ENCODE measurements around the gene CDKN2B-AS1.

The CDKN2B-AS1 gene

GRCh38 chr9:22158927-22159346 lies 164.3 kb downstream of the CDKN2B-AS1 start:
- no peak overlapping the region for H3K9ac ChIP-seq
- no peaks in the 10 kb centered on the region for H4K20me1 ChIP-seq
- H3K36me3 ChIP-seq = no peaks in the 10 kb centered on the region
- no peaks in the 10 kb centered on the region for H3K9me3 ChIP-seq
- H3K27me3 ChIP-seq = no peaks in the 10 kb centered on the region
- no peak overlapping the region for H3K4me3 ChIP-seq
- no peak overlapping the region for H3K27ac ChIP-seq
- no peaks in the 10 kb centered on the region for H3K4me1 ChIP-seq
- H3K4me2 ChIP-seq = no peak overlapping the region
- TF ChIP-seq Cebpa-rat (IDR thresholded peaks at IDR 0.05) = peak; percentile 12; the same call in 1 of the 2 replicates

DNA sequence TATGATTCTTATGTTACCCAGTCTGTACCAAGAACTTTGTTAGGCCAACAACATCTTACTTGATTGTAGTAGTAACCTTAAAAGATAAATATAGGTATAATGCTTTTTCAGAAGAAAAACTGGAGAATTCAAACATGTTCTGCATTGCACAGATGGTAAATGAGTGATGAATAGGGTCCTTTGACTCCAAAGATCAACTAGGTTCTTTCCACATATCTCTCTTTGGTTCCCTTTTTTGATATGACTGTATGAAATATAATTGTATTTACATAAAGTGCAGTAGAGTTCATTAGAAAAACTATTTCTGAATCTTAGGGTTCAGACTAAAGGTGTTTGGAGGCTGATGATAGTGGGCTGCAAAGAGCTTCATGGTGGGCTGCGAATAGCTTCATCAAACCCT lies 165.0 kb downstream of the CDKN2B-AS1 start:
- Histone ChIP-seq H3K27me3 (no peaks in the 10 kb centered on the region), H3K27ac (no peak overlapping the region), H3K9me3 (no peaks in the 10 kb centered on the region), H3K36me3 (no peaks in the 10 kb centered on the region), H4K20me1 (no peaks in the 10 kb centered on the region), H3K4me1 (no peaks in the 10 kb centered on the region), H3K4me2 (no peak overlapping the region), H3K4me3 (no peak overlapping the region), H3K9ac (no peak overlapping the region)
- no peak for TF ChIP-seq Cebpa-rat (IDR thresholded peaks at IDR 0.05)

DNA sequence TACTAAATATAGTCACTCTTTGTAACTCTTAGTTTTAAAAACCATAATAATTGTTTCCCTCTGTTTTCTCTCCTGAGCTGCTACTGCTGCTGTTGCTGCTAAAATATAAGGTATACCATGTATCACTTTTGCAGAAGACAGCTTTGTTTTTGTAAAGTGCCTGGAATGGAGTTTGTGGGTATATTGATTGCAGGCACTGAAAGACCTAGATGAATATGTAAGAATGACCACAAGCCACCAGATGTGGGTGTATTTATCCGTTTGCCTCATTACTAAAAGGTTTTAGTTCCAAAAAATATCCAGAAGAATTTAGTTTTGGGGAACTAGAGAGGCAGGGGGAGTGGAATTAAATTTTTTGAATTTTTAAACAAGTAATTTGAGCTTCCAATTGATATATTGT lies 165.6 kb downstream of the CDKN2B-AS1 start:
- no peaks in the 10 kb centered on the region for H3K4me1 ChIP-seq
- no peak overlapping the region for H3K9ac ChIP-seq
- no peaks in the 10 kb centered on the region for H4K20me1 ChIP-seq
- no peak for TF ChIP-seq Cebpa-rat (IDR thresholded peaks at IDR 0.05)
- no peak overlapping the region for H3K27ac ChIP-seq
- H3K4me3 ChIP-seq = no peak overlapping the region
- no peaks in the 10 kb centered on the region for H3K27me3 ChIP-seq
- H3K4me2 ChIP-seq = no peak overlapping the region
- no peaks in the 10 kb centered on the region for H3K36me3 ChIP-seq
- no peaks in the 10 kb centered on the region for H3K9me3 ChIP-seq

GRCh38 chr9:22165144-22165543 lies 170.6 kb downstream of the CDKN2B-AS1 start:
- no peak for TF ChIP-seq Cebpa-rat (IDR thresholded peaks at IDR 0.05)
- Histone ChIP-seq H3K9ac (no peak overlapping the region), H3K27ac (no peak overlapping the region), H3K4me2 (no peak overlapping the region), H4K20me1 (no peaks in the 10 kb centered on the region), H3K27me3 (no peaks in the 10 kb centered on the region), H3K9me3 (no peaks in the 10 kb centered on the region), H3K36me3 (no peaks in the 10 kb centered on the region), H3K4me3 (no peak overlapping the region), H3K4me1 (no peaks in the 10 kb centered on the region)

- Histone ChIP-seq H4K20me1 (no peaks in the 10 kb centered on the region), H3K27ac (no peak overlapping the region), H3K4me2 (no peak overlapping the region), H3K27me3 (no peaks in the 10 kb centered on the region), H3K4me1 (peaks cover 12% of the 10 kb centered on the region), H3K36me3 (no peaks in the 10 kb centered on the region), H3K9me3 (no peaks in the 10 kb centered on the region), H3K9ac (no peak overlapping the region), H3K4me3 (no peak overlapping the region)
- TF ChIP-seq Cebpa-rat (IDR thresholded peaks at IDR 0.05) = no peak
These were observed 174.7 kb downstream of the CDKN2B-AS1 start for GRCh38 chr9:22169243-22169642.

GRCh38 chr9:22169727-22170503 lies 175.3 kb downstream of the CDKN2B-AS1 start:
- Histone ChIP-seq H3K36me3 (no peaks in the 10 kb centered on the region), H3K9me3 (no peaks in the 10 kb centered on the region), H3K4me2 (no peak overlapping the region), H3K9ac (no peak overlapping the region), H3K27me3 (no peaks in the 10 kb centered on the region), H4K20me1 (no peaks in the 10 kb centered on the region), H3K27ac (no peak overlapping the region), H3K4me3 (no peak overlapping the region), H3K4me1 (peaks cover 12% of the 10 kb centered on the region)
- TF ChIP-seq Cebpa-rat (IDR thresholded peaks at IDR 0.05) = no peak

All from BLaER1 (cell line).